ENCODE data around the gene RPP40.
"Not testable (repeated sequence)": the region's sequence is repeated elsewhere in the genome, so short reads cannot be mapped to it uniquely, and the experiment has no call there.

Gene RPP40

DNA sequence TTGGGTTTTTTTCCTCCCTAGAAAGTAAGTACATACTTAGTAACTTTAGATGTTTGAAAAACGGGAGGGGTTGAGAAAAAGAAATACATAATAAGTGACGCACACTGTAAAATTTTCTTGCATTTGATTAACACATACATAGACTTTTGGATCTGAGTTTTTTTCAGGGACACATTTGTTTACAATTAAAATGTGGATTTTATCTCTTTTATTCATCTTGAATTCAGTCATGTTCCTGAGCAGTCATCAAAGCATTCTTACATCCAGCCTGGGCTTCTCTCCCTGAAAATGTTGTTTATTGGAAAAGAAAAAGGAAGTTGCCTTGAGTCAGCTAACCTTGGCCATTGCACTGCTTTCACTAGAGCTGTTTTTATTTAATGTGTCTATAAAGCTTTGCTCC, 8.7 kb upstream of the RPP40 start:
- no peak for DNase-seq

DNA sequence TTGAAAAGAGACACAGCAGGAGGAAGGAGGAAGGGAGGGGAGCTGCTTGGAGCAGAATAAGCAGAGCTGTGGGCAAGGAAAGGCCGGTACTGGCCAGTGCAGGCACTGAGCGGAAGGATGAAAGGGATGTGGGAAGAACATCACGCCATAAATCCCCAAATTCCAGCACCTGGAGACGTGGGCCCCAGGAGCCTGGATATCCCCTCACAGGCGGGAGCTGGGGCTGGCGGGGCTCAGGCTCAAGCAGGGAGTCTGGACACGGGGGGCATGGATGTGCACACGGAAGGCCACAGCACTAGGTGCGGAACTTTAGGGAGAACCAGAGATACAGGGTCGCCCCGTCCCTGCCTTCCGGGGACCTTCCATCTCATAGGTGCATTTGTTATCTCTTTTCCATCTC, 7.5 kb upstream of the RPP40 start:
- no peak for DNase-seq

DNA sequence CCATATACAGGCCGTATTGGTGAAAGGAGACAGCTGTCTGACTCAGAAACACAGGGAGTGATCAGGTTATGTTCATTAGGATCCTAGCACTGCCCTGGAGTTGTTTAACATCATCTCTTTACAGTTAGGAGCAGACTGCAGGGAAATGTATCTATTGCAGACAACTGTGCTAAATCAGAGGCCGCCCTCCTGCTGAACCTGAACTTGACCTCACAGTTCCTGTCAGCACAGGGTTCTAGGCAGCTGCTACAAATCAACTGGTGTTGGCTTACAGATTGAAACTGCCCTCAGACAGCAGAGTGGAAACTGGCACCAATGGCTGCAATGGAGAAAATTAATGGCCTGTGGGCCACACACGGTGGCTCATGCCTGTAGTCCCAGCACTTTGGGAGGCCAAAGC, 3.7 kb upstream of the RPP40 start:
- DNase-seq, result no peak

DNA sequence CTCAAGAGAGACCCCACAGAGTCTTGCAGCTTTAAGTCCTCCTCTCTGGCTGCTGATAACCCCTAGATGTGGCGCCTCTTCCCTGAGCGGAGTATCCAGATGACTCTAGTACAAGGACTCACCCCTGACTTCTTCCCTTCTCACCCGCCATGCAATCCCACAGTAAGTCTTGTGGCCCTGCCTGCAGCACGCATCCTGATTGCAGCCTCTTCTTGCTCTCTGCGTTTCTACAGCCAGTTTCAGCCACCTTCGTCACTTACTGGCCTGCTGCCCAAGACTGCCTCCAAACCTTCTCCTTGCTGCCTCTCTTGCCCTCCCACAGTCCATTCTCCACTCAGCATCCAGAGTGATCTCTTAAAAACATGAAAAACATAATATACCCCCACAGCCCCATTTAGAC, 2.4 kb upstream of the RPP40 start:
- DNase-seq, result no peak

DNA sequence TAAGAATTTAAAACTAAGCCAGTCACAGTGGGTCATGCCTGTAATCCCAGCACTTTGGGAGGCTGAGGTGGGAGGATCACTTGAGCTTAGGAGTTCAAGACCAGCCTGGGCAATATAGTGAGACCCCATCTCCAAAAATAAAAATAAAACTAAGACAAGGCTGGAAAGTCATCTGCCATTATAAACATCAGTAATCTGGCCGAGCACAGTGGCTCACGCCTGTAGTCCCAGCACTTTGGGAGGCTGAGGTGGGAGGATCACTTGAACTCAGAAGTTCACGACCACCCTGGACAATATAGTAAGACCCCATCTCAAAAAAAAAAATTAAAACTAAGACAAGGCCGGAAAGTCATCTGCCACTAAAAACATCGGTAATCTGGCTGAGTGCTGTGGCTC, 1.2 kb upstream of the RPP40 start:
- DNase-seq, result not testable (repeated sequence)

DNA sequence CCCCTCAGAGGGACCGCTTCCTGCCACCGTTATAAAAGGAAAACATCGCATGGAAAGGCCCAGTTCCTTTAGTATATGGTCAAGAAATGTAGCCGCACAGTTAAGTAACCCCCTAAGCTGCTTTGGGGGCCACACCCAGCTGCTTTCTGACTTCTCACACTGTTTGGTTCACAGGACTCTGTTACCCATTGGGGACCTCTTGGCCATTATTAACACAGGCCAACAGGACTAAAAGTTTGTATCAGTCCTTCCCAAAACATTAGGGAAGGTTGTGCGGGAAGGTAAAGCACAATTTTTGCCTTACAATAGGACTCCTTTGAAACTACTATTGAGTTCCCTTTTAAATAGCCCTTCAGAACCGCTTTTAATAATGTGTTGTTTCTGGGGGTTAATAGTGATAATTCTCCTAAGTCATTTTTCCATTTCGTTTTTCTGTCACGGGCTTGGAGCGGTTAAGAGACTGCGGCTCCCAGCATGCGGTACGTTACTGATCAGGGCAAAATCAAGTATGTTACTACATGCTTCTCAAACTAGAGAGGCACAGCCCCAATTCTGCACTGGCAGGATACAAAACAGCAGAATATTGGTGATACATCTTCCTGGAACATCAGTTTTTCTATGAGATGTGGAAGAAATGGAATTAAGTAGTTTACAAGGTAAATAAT, 668 bp upstream of the RPP40 start:
- DNase-seq, result no peak

DNA sequence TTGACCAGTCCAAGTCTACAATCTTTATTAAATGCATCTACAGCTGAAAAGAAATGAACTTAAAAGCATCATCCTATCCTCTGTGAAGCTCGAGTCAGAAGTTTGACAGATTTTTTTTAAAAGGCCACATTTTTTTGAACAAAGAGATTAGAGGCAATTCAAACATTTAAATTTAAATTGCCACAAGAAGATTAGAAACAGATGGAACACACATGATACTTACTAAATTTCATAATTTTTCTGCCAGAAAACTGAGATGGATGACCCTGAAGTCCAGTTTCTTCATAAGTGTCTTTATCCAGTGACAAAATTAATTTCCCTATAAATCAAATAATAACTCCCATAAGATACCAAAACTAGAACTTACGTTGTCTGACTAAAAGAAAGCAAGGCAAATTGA, 4.3 kb downstream of the RPP40 start:
- DNase-seq, result no peak

DNA sequence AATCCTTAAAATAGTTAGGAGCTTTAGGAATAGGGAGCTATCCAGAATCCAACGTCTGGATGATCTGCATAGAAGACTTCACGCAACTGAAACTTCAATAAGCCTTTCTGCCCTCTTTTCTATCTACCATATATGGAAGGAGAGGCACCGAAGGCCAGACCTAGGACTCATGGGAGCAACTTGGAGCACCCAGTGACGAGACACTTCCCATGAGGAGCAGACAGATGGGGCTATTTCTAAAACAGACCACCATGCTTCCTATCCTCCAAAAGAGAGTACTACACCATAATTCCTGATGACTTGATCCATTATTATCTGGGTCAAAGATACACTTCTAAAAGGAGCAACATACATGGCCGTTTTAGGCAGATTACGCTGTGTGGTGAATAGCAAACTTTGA, 6.0 kb downstream of the RPP40 start:
- no peak for DNase-seq

DNA sequence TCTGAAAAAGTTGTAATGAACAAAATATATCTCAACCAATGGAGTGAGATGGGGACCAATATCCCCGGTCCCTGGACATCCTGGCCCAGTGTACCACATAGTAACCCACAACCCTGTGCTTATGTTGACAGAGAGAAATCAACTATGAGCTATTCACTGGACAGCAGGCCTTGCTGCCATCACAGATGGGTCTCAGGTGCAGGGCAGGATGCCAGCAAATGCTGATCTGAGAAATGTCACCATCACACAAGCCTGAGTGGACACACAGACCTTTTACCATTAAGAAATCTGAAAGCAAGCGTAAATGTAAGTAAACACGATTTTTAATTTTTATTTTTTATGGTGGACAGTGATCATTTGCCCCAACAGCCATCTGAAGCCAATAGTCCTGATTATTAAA, 9.1 kb downstream of the RPP40 start:
- no peak for DNase-seq

DNA sequence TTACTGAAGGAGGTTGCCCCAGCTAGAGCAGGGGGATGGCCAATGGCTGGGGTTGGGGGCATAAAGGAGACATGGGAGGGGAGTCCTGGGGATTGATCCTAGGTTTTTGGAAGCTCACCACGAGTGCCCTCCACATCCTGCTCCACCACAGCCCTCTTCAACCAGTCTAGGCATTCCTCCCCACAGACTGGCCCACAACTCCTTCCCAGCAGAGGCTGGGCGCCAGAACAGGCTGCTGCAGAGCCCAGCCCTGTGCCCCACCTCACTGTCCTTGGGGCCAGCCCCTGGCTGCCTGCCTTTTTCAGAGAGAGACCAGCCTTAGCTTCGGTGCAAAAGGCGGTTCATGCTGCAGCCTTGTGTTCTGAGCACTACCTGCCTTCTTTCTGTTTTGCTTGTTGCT, 16.4 kb downstream of the RPP40 start:
- no peak for DNase-seq

DNA sequence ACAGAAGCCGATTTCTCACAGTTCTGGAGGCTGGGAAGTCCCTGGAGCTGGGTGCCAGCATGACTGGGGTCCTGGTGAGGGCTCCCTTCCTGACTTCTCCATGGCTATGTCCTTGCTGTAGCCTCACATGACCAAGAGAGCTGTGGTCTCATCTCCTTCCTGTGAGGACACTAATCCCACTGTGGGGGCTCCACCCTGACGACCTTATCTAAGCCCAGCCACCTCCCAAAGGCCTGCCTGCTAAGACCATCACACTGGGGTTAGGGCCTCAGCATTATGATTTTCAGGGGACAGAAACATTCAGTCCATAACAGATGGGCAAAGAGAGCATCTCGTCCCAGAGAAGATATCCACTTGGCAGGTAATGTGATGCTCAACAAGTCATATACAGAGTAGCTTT, 16.8 kb downstream of the RPP40 start:
- DNase-seq, result no peak

DNA sequence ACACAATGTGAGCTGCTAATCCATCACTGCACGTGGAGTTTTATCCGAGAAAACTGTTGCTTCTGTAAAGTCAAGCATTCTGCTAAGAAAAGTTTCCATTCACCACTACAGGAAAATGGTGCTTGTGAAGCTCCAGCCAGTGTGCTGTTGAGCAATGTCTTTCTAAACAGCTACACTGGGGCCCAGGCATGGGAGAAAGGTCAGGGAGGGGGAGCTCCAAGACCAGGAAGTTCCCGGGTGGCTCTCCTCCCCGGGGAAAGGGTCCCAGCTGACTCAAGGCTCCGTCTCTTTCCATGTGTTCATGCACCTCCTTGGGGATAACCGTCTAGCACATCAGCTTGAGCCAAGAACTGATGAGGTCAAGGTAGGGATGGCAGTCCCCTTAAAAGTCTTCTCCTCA, 20.5 kb downstream of the RPP40 start:
- no peak for DNase-seq

DNA sequence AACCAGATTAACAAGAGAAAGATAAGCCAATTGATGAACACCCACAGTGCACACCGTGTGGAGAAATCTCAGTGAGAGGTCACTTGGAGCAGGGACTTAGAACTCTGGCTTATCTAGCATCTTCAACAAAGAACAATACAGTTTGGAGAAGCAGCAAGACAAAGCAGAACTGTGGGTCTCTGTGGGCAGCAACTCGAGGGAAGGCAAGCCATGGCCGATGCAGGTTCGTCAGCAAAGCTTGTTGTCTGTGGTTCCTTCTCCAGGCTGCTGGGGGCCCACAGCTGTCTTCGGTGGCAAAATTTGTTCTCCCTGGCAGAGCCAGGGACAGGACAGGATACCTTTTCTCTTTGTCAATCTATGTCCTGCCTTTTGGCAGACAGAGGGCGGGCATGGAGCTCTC, 22.1 kb downstream of the RPP40 start:
- DNase-seq, result no peak

DNA sequence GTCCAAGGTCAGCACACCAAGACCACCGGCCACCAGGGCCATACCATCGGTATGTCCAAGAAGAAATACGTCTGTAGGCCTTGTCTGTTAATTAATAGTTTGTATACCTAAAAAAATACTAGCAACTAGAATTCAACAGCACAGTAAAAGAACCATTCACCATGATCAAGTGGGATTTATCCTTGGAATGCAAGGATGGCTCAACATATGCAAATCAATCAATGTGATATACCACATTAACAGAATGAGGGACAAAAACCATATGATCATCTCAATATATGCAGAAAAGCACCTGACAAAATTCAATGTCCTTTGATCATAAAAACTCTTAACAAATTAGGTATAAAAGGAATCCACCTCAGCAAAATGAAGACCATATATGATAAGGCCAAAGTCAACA, 24.4 kb downstream of the RPP40 start:
- no peak for DNase-seq

DNA sequence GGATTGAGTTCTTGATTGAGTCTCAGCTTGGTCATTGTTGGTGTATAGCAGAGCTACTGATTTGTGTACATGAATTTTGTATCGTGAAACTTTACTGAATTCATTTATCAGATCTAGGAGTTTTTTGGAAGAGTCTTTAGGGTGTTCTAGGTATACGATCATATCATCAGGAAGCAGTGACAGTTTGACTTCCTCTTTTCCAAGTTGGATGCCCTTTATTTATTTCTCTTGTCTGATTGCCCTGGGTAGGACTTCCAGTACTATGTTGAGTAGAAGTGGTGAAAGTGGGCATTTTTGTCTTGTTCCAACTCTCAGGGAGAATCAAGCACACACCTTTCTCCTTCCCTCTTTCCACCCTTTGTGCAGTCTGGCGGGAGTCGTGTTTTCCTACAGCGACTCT, 26.4 kb downstream of the RPP40 start:
- no peak for DNase-seq

DNA sequence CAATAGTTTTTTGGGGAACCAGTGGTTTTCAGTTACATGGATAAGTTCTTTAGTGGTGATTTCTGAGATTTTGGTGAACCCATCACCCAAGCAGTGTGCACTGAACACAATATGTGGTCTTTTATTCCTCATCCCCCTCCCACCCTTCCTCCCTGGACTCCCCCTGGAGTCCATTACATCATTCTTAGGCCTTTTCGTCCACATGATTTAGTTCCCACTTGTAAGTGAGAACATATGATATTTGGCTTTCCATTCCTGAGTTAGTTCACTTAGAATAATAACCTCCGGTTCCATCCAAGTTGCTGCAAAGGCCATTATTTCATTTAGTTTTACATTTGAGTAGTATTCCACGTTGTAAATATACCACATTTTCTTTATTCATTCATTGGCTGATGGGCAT, 28.3 kb downstream of the RPP40 start:
- DNase-seq, result no peak

DNA sequence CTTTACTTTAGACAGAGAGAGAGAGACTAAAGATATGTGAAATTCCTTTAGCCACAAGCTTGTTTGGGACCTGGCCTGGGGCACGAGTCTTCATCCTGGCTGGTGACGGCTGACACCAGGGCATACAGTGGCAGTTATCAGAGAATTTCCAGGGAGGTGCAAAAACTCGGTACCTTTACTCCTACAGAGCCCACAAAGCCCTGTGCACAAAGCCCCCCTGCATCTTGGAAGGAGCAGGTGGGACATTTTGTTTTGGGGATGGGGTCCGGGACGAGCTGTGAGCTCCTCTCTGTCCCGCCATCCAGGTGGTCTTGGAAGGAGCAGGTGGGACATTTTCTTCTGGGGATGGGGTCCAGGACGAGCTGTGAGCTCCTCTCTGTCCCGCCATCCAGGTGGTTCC, 28.9 kb downstream of the RPP40 start:
- DNase-seq, result no peak

DNA sequence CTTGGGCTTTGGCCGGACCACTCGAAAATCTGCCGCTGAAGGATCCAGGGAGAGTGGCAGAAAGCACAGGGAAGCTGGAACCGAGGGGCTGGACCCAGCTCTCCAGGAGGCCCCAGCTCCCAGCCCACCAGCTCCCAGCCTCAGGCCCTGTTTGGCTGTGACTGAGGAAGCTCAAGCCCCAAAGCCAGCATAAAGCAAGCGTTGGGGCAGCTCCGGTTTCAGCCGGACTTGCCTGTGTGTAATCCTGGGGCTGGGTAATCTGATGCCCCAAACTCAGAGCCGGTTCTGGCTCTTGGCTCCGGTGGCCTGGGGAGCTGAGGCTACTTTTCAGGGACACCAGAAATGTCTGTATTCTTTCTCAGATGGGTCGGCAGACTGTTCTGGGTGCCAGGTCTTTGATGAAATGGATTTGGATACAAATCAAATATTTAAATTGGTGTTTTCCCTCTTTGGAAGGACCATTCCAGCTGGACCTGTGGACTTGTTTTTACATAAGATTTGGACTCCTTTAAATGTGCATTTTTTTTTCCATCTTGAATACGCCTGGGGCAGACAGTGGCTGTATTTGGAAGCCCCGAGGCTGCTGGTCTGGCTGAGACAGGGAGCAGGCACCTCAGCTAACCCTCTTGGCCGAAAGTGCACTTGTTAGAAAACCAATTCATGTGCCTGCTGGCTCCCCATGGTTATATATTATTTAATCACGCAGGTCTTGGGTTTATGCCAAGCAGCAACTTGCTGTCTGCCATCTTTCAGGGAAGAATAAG, 29.7 kb downstream of the RPP40 start:
- peak; percentile 9 for DNase-seq

DNA sequence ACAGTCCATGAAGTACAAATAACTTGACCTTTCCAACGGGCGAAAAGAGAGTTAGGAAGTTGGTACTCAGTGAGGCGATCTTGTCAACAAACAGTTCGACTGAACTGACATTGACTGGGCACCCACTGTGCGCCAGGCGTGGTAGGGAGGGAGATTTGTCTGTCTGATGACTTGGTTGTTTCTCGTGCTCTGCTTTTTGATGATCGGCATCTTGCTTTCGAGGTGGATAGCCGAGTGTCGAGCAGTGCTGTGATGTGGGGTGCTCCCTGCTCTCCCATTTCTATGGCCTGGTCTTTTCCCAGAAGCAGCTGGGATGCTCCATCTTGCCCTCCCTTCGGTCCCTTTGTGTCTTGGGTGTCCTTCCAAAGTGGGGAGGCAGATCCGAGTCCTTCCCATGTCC, 30.4 kb downstream of the RPP40 start:
- DNase-seq, result no peak

DNA sequence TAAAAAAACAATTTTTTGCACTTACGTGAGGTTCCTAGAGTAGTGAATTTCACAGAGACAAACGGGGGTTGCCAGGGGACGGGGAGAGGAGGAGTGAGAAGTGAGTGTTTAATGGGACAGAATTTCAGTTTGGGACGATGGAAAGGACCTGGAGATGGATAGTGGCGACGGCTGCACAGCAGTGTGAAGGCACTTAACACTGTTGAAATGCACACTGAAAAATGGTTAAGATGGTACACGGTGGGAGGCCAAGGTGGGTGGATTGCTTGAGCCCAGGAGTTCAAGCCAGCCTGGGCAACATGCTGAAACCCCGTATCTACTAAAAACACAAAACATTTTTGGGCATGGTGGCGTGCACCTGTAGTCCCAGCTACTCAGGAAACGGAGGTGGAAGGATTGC, 31.4 kb downstream of the RPP40 start:
- DNase-seq, result no peak

DNA sequence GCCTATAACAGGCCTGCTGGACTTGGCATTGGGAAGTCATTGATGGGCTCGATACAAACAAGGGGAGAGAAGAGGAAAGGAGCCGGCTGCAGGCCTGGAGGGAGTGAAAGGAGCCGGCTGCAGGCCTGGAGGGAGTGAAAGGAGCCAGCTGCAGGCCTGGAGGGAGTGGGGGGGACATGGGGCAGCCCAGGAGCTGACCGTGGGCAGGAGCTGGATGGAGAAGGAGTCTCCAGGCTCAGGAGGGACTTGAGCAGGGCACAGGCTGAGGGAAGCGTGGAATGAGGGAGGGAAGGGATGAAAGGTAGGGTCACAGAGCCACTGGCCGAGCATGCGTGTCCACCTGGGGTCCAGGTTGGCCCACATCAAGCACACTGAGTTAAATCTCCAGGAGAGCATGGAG, 32.0 kb downstream of the RPP40 start:
- no peak for DNase-seq

DNA sequence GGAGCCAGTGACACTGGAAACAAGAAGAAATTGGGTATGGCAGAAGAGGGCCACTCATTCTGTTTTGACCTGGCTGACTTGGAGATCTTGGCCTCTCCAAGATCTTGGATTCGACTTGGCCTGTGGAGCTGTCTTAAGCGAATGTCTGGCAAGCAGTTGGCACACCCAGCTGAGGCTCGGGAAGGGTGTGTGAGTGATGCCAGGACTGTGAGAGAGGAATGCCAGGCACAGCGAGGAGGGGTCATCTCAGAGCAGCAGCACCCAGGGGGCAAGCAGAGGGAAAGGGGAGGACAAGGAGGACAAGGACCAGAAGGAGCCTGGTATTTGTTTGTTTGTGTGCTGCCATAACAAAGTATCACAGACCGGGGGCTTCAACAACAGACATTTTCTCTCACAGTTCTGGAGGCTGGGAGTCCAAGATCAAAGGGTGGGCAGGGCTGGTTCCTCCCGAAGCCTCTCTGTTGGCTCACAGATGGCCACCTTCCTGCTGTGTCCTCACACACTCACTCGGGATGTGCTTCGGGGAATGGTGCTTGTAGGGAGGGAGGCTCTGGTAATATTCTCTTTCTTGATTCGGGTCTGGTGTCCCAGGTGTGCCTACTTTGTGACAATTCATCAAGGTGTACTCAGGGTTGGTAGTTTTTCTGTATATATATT, 33.0 kb downstream of the RPP40 start:
- no peak for DNase-seq

DNA sequence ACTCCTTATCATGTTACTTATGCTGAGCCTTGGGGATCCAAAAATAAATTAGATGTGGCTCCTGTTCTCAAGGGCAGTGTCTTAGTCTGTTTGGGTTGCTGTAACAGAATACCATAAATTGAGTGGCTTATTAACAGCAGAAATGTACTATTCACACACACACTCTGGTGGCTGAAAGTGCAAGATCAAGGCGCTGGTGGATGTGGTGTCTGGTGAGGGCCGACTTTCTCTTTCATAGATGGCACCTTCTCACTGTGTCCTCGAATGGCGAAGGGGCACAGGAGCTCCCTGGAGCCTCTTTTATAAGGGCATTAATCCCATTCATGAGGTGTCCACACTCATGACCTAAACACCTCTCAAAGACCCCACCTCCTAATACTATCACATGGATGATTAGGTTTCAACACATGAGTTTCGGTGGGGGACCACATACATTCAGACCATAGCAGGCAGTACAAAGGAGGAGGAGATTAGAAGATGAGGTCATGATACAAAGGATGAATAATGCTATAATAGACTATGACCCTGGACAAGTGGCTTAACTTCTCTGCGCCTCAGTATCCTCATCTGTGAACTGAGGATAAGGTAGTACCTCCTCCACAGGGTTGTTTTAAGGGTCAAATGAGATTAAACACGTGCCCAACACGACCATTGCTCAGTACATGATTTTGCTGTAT, 34.1 kb downstream of the RPP40 start:
- DNase-seq, result no peak
